NT2/D1 (cell line): ENCODE measurements around the gene USH2A.

Experiments used
- DNase-seq: peaks from one replicate; pipeline ENCODE4 v3.0.0-alpha.2; 2011; ENCODE audit warnings: low read depth, low spot score
- H3K27me3 ChIP-seq: 2 replicates; pipeline ENCODE4 v1.6.0; 2011; ENCODE audit warnings: mild to moderate bottlenecking; ENCODE audit not compliant: insufficient read length, insufficient read depth
- H3K36me3 ChIP-seq: 2 replicates; pipeline ENCODE4 v1.6.1; 2011; ENCODE audit warnings: mild to moderate bottlenecking, low read length, mixed read lengths; ENCODE audit not compliant: insufficient read depth, insufficient read length
- H3K4me1 ChIP-seq: 2 replicates; pipeline ENCODE4 v1.5.1; 2011; ENCODE audit not compliant: insufficient read depth, insufficient read length
- H3K4me3 ChIP-seq: 2 replicates; pipeline ENCODE4 v1.5.1; 2011; ENCODE audit warnings: low read depth; ENCODE audit not compliant: insufficient read length
- H3K9ac ChIP-seq: 2 replicates; pipeline ENCODE4 v1.6.0; 2011; ENCODE audit warnings: low read depth; ENCODE audit not compliant: insufficient read length
- H3K9me3 ChIP-seq: 2 replicates; pipeline ENCODE4 v1.5.1; 2011; ENCODE audit warnings: mild to moderate bottlenecking, low read length; ENCODE audit not compliant: insufficient read depth
- SUZ12 ChIP-seq: IDR thresholded peaks from 2 replicates; pipeline ENCODE4 v1.6.1; 2011; ENCODE audit not compliant: insufficient read length, insufficient read depth; ENCODE audit errors: extremely low read depth
- YY1 ChIP-seq: IDR thresholded peaks from 2 replicates; pipeline ENCODE4 v1.6.1; 2011; ENCODE audit not compliant: insufficient read length, insufficient read depth
- ZNF274 ChIP-seq: IDR thresholded peaks from 2 replicates; pipeline ENCODE4 v1.6.1; 2011; ENCODE audit warnings: mild to moderate bottlenecking, low read depth, low read length

Gene USH2A

GRCh38 chr1:216422821-216423520 lies at the start of gene USH2A:
Gene USH2A, minus strand, starts transcription at chr1:216423448. Its CDS starts 1,112 bp downstream, at chr1:216422336.
- Histone ChIP-seq H3K9ac (no peak within 1 kb of the TSS), H3K4me1 (no peaks in the 10 kb centered on the region), H3K9me3 (no peaks in the 10 kb centered on the region), H3K36me3 (no peaks in the 10 kb centered on the region), H3K4me3 (no peak within 1 kb of the TSS), H3K27me3 (no peaks in the 10 kb centered on the region)
- no peak for DNase-seq
- no peak for TF ChIP-seq YY1

- H3K9me3 ChIP-seq: no peaks in the 10 kb centered on the region
- H3K9ac ChIP-seq: no peak overlapping the region
- no peaks in the 10 kb centered on the region for H3K4me1 ChIP-seq
- TF ChIP-seq SUZ12: no peak
- no peak for TF ChIP-seq YY1
- TF ChIP-seq ZNF274: no peak
- DNase-seq: no peak
- no peaks in the 10 kb centered on the region for H3K36me3 ChIP-seq
- no peaks in the 10 kb centered on the region for H3K27me3 ChIP-seq
- H3K4me3 ChIP-seq: no peak overlapping the region
Measured at GRCh38 chr1:216466162-216466801, 43.0 kb upstream of the USH2A start.

- Histone ChIP-seq H3K27me3 (no peaks in the 10 kb centered on the region), H3K4me1 (no peaks in the 10 kb centered on the region), H3K4me3 (no peak overlapping the region), H3K9ac (no peak overlapping the region), H3K36me3 (no peaks in the 10 kb centered on the region), H3K9me3 (no peaks in the 10 kb centered on the region)
- no peak for DNase-seq
- no peak for TF ChIP-seq SUZ12
- no peak for TF ChIP-seq ZNF274
- TF ChIP-seq YY1: no peak
Measured at GRCh38 chr1:216464489-216464888, 41.2 kb upstream of the USH2A start.

GRCh38 chr1:216462066-216462775 lies 39.0 kb upstream of the USH2A start:
- no peak for DNase-seq
- no peak for TF ChIP-seq ZNF274
- no peak overlapping the region for H3K4me3 ChIP-seq
- no peaks in the 10 kb centered on the region for H3K36me3 ChIP-seq
- H3K27me3 ChIP-seq: no peaks in the 10 kb centered on the region
- H3K9ac ChIP-seq: no peak overlapping the region
- H3K4me1 ChIP-seq: no peaks in the 10 kb centered on the region
- H3K9me3 ChIP-seq: no peaks in the 10 kb centered on the region

- Histone ChIP-seq H3K27me3 (no peaks in the 10 kb centered on the region), H3K9me3 (no peaks in the 10 kb centered on the region), H3K36me3 (no peaks in the 10 kb centered on the region), H3K9ac (no peak overlapping the region), H3K4me1 (no peaks in the 10 kb centered on the region), H3K4me3 (no peak overlapping the region)
- no peak for DNase-seq
- TF ChIP-seq YY1 (no peak), SUZ12 (no peak), ZNF274 (no peak)
Measured at GRCh38 chr1:216461466-216461865, 38.2 kb upstream of the USH2A start.

GRCh38 chr1:216459651-216460207 lies 36.5 kb upstream of the USH2A start:
- H3K9ac ChIP-seq: no peak overlapping the region
- H3K27me3 ChIP-seq: no peaks in the 10 kb centered on the region
- no peak for DNase-seq
- H3K4me3 ChIP-seq: no peak overlapping the region
- no peak for TF ChIP-seq SUZ12
- no peak for TF ChIP-seq YY1
- no peak for TF ChIP-seq ZNF274
- no peaks in the 10 kb centered on the region for H3K36me3 ChIP-seq
- no peaks in the 10 kb centered on the region for H3K9me3 ChIP-seq
- no peaks in the 10 kb centered on the region for H3K4me1 ChIP-seq

GRCh38 chr1:216458812-216459211 lies 35.6 kb upstream of the USH2A start:
- Histone ChIP-seq H3K4me3 (no peak overlapping the region), H3K9me3 (no peaks in the 10 kb centered on the region), H3K36me3 (no peaks in the 10 kb centered on the region), H3K4me1 (no peaks in the 10 kb centered on the region), H3K9ac (no peak overlapping the region), H3K27me3 (no peaks in the 10 kb centered on the region)
- no peak for DNase-seq
- no peak for TF ChIP-seq YY1
- TF ChIP-seq SUZ12: no peak
- TF ChIP-seq ZNF274: no peak
